ENCODE results near the gene GTPBP6.
"Not testable (repeated sequence)": the region's sequence is repeated elsewhere in the genome, so short reads cannot be mapped to it uniquely, and the experiment has no call there.

GTPBP6 gene

DNA sequence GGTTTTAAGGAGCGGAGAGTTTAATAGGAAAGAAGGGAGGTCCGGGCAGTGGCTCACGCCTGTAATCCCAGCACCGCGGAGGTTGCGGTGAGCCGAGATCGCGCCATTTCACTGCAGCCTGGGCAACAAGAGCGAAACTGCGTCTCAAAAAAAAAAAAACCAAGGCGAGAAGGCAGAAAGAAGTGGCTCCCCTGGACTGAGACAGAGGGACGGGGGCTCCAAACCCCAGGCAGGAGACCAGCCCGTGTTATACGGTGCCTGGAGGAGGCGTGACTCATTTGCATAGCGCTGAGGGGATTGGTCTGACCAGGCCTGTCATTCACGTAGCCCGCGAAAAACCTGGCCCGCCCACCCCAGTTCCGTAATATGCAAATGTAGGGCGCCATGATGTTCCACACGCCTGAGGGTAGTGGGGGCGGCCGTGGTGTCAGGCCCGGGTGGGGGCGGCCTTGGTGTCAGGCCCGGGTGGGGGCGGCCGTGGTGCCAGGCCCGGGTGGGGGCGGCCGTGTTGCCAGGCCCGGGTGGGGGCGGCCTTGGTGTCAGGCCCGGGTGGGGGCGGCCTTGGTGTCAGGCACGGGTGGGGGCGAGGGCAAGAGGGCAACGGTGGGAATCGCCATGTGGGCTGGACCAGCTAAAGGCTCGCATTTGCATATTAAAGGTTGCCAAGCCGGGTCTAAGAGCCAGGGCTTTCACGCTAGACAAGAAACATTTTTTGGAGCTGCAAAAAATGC lies 35.3 kb downstream of the GTPBP6 start:
- ChIA-PET POLR2A (no interaction called here), CTCF (no interaction called here)
- TF ChIP-seq, protein P1, sequence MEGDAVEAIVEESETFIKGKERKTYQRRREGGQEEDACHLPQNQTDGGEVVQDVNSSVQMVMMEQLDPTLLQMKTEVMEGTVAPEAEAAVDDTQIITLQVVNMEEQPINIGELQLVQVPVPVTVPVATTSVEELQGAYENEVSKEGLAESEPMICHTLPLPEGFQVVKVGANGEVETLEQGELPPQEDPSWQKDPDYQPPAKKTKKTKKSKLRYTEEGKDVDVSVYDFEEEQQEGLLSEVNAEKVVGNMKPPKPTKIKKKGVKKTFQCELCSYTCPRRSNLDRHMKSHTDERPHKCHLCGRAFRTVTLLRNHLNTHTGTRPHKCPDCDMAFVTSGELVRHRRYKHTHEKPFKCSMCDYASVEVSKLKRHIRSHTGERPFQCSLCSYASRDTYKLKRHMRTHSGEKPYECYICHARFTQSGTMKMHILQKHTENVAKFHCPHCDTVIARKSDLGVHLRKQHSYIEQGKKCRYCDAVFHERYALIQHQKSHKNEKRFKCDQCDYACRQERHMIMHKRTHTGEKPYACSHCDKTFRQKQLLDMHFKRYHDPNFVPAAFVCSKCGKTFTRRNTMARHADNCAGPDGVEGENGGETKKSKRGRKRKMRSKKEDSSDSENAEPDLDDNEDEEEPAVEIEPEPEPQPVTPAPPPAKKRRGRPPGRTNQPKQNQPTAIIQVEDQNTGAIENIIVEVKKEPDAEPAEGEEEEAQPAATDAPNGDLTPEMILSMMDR (IDR thresholded peaks at IDR 0.05; ENCODE audit: control extremely low read depth, extremely low read depth, low read depth, missing control alignments), result no peak
- DNase-seq (ENCODE audit: extremely low spot score), result peak; percentile 92

DNA sequence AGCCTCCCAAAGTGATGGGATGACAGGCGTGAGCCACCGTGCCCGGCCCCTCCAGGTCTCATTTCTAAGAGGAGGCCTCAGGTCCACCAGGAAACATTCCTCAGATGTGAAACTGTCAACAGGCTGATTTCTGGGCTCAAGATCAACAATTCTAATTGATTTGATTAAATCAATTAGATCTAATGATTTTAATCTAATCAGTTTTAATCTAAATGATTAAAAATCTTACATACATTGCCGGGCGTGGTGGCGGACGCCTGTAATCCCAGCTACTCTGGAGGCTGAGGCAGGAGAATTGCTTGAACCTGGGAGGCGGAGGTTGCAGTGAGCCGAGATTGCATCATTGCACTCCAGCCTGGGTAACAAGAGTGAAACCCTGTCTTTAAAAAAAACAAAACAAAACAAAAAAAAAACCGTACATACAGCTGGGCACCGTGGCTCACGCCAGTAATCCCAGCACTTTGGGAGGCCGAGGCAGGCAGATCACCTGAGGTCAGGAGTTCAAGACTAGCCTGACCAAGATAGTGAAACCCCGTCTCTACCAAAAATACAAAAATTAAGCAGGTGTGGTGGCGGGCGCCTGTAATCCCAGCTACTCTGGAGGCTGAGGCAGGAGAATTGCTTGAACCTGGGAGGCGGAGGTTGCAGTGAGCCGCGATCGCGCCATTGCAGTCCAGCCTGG lies 36.5 kb downstream of the GTPBP6 start:
- DNase-seq (ENCODE audit: extremely low spot score); POLR2A ChIA-PET; CTCF ChIA-PET: not testable (repeated sequence)

DNA sequence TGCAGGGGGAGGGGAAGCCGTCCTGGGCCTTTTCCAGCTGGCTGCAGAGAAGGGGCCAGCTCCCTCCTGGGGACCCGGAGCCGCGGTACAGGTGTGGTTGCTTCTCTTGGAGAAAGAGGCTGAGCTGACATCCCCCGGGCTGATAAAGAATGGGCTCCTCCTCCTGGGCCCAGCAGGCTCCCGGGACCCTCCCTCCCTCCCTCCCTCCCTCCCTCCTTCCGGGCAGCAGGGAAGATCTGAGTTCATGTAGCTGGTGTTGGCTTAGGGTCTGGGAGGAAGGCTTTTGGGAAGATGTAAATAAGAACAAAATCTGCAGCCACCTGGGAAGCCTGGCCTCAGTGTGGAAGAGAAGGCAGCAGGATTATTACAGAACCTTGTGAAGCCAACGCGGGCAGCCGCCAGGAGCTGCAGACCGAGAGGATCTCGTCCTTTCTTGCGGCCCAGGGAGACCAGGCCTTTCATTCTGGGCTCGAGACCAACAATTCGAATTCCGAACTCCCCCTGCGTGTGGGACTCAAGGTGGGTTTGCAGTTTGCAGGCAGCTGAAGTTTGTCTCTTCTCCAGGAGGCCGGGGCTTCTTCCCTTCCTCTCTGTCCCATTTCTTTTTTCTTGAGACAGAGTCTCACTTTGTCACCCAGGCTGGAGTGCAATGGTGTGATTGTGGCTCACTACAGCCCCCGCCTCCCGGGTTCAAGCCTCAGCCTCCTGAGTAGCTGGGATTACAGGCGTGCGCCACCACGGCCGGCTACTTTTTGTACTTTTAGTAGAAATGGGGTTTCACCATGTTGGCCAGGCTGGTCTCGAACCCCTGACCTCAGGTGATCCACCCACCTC lies 37.2 kb downstream of the GTPBP6 start, which contains the start of gene PLCXD1:
TSS of gene PLCXD1 (plus strand) at position 216 of the 834 bp plus-strand sequence. CDS start 2,807 bp downstream, outside the sequence.
- POLR2A ChIA-PET, result no interaction called here
- CTCF ChIA-PET, result no interaction called here
- TF ChIP-seq, protein P1 (IDR thresholded peaks at IDR 0.05; ENCODE audit: control extremely low read depth, extremely low read depth, low read depth, missing control alignments), result no peak
- peak; percentile 72 for DNase-seq (ENCODE audit: extremely low spot score)

DNA sequence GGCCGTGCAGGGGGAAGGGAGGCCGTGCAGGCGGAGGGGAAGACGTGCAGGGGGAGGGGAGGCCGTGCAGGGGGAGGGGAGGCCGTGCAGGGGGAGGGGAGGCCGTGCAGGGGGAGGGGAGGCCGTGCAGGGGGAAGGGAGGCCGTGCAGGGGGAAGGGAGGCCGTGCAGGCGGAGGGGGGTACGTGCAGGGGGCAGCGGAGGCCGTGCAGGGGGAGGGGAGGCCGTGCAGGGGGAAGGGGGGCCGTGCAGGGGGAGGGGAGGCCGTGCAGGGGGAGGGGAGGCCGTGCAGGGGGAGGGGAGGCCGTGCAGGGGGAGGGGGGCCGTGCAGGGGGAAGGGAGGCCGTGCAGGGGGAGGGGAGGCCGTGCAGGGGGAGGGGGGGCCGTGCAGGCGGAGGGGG lies 37.9 kb downstream of the GTPBP6 start:
- CTCF ChIA-PET; POLR2A ChIA-PET; DNase-seq (ENCODE audit: extremely low spot score): not testable (repeated sequence)

DNA sequence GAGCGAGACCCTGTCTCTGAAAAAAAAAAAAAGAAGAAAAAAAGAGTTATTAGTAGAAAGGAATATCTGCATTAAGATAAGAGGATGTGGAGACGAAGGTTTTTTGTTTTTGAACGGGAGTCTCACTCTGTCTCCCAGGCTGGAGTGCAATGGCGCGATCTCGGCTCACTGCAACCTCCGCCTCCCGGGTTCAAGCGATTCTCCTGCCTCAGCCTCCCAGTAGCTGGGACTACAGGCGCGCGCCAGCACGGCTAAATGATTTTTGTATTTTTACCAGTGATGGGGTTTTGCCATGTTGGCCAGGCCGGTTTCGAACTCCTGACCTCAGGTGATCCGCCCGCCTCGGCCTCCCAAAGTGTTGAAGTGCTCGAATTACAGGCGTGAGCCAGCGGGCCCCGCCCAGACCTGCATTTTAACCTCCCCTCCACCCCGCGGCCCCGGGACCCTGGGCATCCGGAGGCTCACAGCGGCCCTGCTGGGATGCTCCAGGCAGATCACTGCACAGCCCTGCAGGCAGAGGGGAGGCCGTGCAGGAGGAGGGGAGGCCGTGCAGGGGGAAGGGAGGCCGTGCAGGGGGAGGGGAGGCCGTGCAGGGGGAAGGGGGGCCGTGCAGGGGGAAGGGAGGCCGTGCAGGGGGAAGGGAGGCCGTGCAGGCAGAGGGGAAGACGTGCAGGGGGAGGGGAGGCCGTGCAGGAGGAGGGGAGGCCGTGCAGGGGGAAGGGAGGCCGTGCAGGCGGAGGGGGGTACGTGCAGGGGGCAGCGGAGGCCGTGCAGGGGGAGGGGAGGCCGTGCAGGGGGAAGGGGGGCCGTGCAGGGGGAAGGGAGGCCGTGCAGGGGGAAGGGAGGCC lies 38.6 kb downstream of the GTPBP6 start:
- POLR2A ChIA-PET; DNase-seq (ENCODE audit: extremely low spot score); CTCF ChIA-PET: not testable (repeated sequence)

DNA sequence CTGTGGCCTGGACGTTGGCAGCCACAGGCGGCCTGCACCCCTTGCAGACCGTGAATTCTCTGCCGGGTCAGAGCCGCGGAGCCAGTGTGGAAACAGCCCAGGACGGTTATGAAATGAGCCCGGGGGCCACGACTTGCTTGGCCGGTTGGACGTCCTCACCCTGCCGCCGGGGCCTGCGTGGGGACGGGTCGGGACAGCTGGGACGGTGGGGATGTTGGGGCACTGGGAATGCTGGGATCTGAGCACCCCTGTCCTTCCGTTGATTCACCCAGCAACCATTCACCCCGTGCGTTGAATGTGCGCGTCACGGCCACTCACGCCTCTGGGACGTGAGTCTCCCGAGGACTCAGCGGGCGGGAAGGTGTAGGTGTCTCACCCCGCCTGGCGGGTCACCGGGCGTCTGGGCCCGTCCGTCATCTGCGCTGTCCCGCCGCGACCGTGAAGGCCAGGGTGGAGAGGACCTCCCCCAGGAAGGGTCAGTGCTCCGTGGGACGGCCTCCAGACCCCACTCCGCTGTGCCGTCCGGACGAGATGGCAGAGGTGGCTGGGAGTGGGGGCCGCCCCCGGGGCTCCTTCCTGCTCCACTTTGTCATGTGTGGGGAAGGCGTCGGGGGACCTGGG lies 41.9 kb downstream of the GTPBP6 start:
- TF ChIP-seq, protein P1 (IDR thresholded peaks at IDR 0.05; ENCODE audit: control extremely low read depth, extremely low read depth, low read depth, missing control alignments), result no peak
- DNase-seq (ENCODE audit: extremely low spot score), result peak; percentile 49
- POLR2A ChIA-PET, result no interaction called here
- CTCF ChIA-PET, result no interaction called here

DNA sequence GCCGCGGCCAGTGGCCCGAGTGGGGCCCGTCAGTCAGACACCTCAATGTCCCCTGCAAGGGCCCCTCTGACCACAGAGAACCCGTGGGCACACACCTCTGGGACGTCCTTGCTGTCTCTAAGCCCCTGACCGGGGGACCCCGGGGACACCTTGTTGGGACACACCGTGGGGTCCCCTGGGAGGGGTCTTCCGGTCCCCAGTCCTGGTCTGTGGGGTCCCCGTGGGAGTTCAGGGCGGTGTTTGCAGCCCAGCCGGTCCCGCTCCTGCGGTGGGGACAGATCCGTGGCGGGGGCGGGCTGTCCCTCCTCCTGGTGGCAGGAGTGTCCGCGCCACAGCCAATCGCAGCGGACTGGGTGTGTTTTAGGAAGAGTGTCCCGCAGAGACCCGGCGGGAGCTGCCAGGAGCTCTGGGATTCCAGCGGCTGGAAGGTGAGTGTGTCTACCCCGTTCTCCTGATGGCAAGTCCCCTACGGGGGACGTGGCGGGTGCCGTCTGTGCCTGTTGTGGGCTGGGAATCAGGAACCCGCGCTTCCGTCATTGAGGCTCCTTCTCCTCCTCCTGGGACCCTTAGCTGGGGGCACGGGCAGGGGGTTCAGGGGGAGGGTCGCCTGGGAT lies 42.5 kb downstream of the GTPBP6 start:
- TF ChIP-seq, protein P1 (IDR thresholded peaks at IDR 0.05; ENCODE audit: control extremely low read depth, extremely low read depth, low read depth, missing control alignments), result no peak
- DNase-seq (ENCODE audit: extremely low spot score), result peak; percentile 85
- CTCF ChIA-PET, result no interaction called here
- POLR2A ChIA-PET, result no interaction called here

Data from GM10248 (cell line).